ENCODE data around the gene TSC22D1. TPM values are rescaled to one million over a fixed set of nuclear protein-coding genes. Genes with fewer than 3 reads are reported as not detected.

TSC22D1 gene
- total RNA-seq, 2 experiments from 2014 or later, result 14.6 to 27.7 TPM

GRCh38 chr13:44464471-44464870 lies 111.7 kb downstream of the TSC22D1 start:
- H3K4me1 ChIP-seq (ENCODE audit: insufficient read depth, low read length, poor library complexity, severe bottlenecking), result no peaks in the 10 kb centered on the region
- H3K4me3 ChIP-seq (ENCODE audit: low read depth, low read length, poor library complexity, severe bottlenecking), result no peak overlapping the region
- no peak overlapping the region for H2AFZ ChIP-seq (ENCODE audit: low read length)
- H3K4me2 ChIP-seq (ENCODE audit: low read length), result no peak overlapping the region
- TF ChIP-seq EZH2phosphoT487 (IDR thresholded peaks at IDR 0.05; ENCODE audit: borderline replicate concordance, low read depth, low read length), result no peak
- TF ChIP-seq CTCF (conservative IDR thresholded peaks at IDR 0.05; ENCODE audit: low read length), result no peak
- intact Hi-C loops (cut with micrococcal nuclease; ENCODE audit: unreplicated experiment), result no loop called here
- no peaks in the 10 kb centered on the region for H3K36me3 ChIP-seq (ENCODE audit: insufficient read depth, low read length)
- no peak for DNase-seq (ENCODE audit: low spot score)
- H3K27ac ChIP-seq (ENCODE audit: low read depth, low read length, poor library complexity, severe bottlenecking), result no peak overlapping the region
- H3K9me2 ChIP-seq (ENCODE audit: insufficient read depth, low read length), result no peaks in the 10 kb centered on the region
- H4K20me1 ChIP-seq (ENCODE audit: insufficient read depth, low read length), result no peaks in the 10 kb centered on the region
- H3K9me3 ChIP-seq (ENCODE audit: low read length), result no peaks in the 10 kb centered on the region
- ChIA-PET CTCF (ENCODE audit: unreplicated experiment) (no interaction called here), POLR2A (interaction anchor here (0.6 kb wide), 1 partner anchor 12 kb away, joined by 3 read pairs; no protein-coding TSS in a partner anchor)
- H3K79me2 ChIP-seq (ENCODE audit: insufficient read depth, low read depth, low read length), result no peaks in the 10 kb centered on the region
- no TSS peak for BruUV-seq (replicated peaks)

GRCh38 chr13:44463759-44464158 lies 112.4 kb downstream of the TSC22D1 start:
- ChIA-PET POLR2A (interaction anchor here (0.9 kb wide), 1 partner anchor 19 kb away, joined by 3 read pairs; no protein-coding TSS in a partner anchor), CTCF (ENCODE audit: unreplicated experiment) (interaction anchor here (0.6 kb wide), 1 partner anchor 28 kb away, joined by 5 read pairs; no protein-coding TSS in a partner anchor)
- Histone ChIP-seq H3K79me2 (ENCODE audit: insufficient read depth, low read depth, low read length) (no peaks in the 10 kb centered on the region), H3K27ac (ENCODE audit: low read depth, low read length, poor library complexity, severe bottlenecking) (no peak overlapping the region), H2AFZ (ENCODE audit: low read length) (no peak overlapping the region), H3K9me2 (ENCODE audit: insufficient read depth, low read length) (no peaks in the 10 kb centered on the region), H3K9me3 (ENCODE audit: low read length) (no peaks in the 10 kb centered on the region), H4K20me1 (ENCODE audit: insufficient read depth, low read length) (no peaks in the 10 kb centered on the region), H3K4me3 (ENCODE audit: low read depth, low read length, poor library complexity, severe bottlenecking) (no peak overlapping the region), H3K4me1 (ENCODE audit: insufficient read depth, low read length, poor library complexity, severe bottlenecking) (no peaks in the 10 kb centered on the region), H3K4me2 (ENCODE audit: low read length) (no peak overlapping the region), H3K36me3 (ENCODE audit: insufficient read depth, low read length) (no peaks in the 10 kb centered on the region)
- no TSS peak for BruUV-seq (replicated peaks)
- intact Hi-C loops (cut with micrococcal nuclease; ENCODE audit: unreplicated experiment), result no loop called here
- no peak for DNase-seq (ENCODE audit: low spot score)
- TF ChIP-seq CTCF (conservative IDR thresholded peaks at IDR 0.05; ENCODE audit: low read length) (no peak), EZH2phosphoT487 (IDR thresholded peaks at IDR 0.05; ENCODE audit: borderline replicate concordance, low read depth, low read length) (no peak)

- no peak for DNase-seq (ENCODE audit: low spot score)
- Histone ChIP-seq H2AFZ (ENCODE audit: low read length) (no peak overlapping the region), H3K4me2 (ENCODE audit: low read length) (no peak overlapping the region), H3K9me2 (ENCODE audit: insufficient read depth, low read length) (no peaks in the 10 kb centered on the region), H4K20me1 (ENCODE audit: insufficient read depth, low read length) (no peaks in the 10 kb centered on the region), H3K9me3 (ENCODE audit: low read length) (peaks cover 9% of the 10 kb centered on the region; the same call in 1 of the 2 replicates), H3K36me3 (ENCODE audit: insufficient read depth, low read length) (no peaks in the 10 kb centered on the region), H3K4me1 (ENCODE audit: insufficient read depth, low read length, poor library complexity, severe bottlenecking) (no peaks in the 10 kb centered on the region), H3K4me3 (ENCODE audit: low read depth, low read length, poor library complexity, severe bottlenecking) (no peak overlapping the region), H3K27ac (ENCODE audit: low read depth, low read length, poor library complexity, severe bottlenecking) (no peak overlapping the region), H3K79me2 (ENCODE audit: insufficient read depth, low read depth, low read length) (no peaks in the 10 kb centered on the region)
- intact Hi-C loops (cut with micrococcal nuclease; ENCODE audit: unreplicated experiment), result no loop called here
- CTCF ChIA-PET (ENCODE audit: unreplicated experiment), result no interaction called here
- no TSS peak for BruUV-seq (replicated peaks)
- TF ChIP-seq CTCF (conservative IDR thresholded peaks at IDR 0.05; ENCODE audit: low read length) (no peak), EZH2phosphoT487 (IDR thresholded peaks at IDR 0.05; ENCODE audit: borderline replicate concordance, low read depth, low read length) (no peak)
- POLR2A ChIA-PET, result no interaction called here
These were observed 116.5 kb downstream of the TSC22D1 start for GRCh38 chr13:44459674-44460073.
